Neuronal stem cell (in vitro differentiated cells): ENCODE data around the gene APBB2.

Experiments
- DNase-seq: peaks from one replicate; pipeline ENCODE4 v3.0.0-alpha.2; 2013; ENCODE audit warnings: low spot score
- H2AFZ ChIP-seq: one replicate; pipeline ENCODE4 v1.6.1; 2013; ENCODE audit warnings: mild to moderate bottlenecking, low read length, inconsistent platforms
- H2AK5ac ChIP-seq: 2 replicates; pipeline ENCODE4 v1.6.1; 2013; ENCODE audit warnings: low read depth, mild to moderate bottlenecking, inconsistent platforms, low read length, moderate library complexity, mixed read lengths
- H2BK120ac ChIP-seq: 2 replicates; pipeline ENCODE4 v1.6.1; 2013; ENCODE audit warnings: low read depth, mild to moderate bottlenecking, inconsistent platforms, low read length, moderate library complexity, mixed read lengths
- H2BK12ac ChIP-seq: one replicate; pipeline ENCODE4 v1.6.1; 2013; ENCODE audit warnings: low read length, inconsistent platforms
- H2BK15ac ChIP-seq: 2 replicates; pipeline ENCODE4 v1.6.1; 2013; ENCODE audit warnings: mild to moderate bottlenecking, low read length, inconsistent platforms, mixed read lengths
- H2BK5ac ChIP-seq: one replicate; pipeline ENCODE4 v1.6.1; 2013; ENCODE audit warnings: inconsistent platforms, mild to moderate bottlenecking, low read length, moderate library complexity
- H3K14ac ChIP-seq: one replicate; pipeline ENCODE4 v1.6.1; 2013; ENCODE audit warnings: low read length, inconsistent platforms
- H3K18ac ChIP-seq: 2 replicates; pipeline ENCODE4 v1.6.1; 2013; ENCODE audit warnings: low read length, inconsistent platforms
- H3K23ac ChIP-seq: 2 replicates; pipeline ENCODE4 v1.6.1; 2013; ENCODE audit warnings: low read depth, mild to moderate bottlenecking, mixed read lengths, low read length, inconsistent platforms; ENCODE audit not compliant: poor library complexity
- H3K27ac ChIP-seq: replicated peaks from 3 replicates; pipeline ENCODE4 v1.5.1; 2013; ENCODE audit warnings: low read length, inconsistent platforms
- H3K27me3 ChIP-seq, 3 experiments: 2 replicates each; pipeline ENCODE4 v1.6.1; 2013; ENCODE audit warnings: low read length in 3 of 3, mild to moderate bottlenecking in 2 of 3, inconsistent platforms in 1 of 3, low read depth in 1 of 3, mixed read lengths in 1 of 3, moderate library complexity in 1 of 3; ENCODE audit not compliant: control insufficient read depth in 3 of 3, insufficient read depth in 3 of 3
- H3K36me3 ChIP-seq, 2 donors: replicated peaks in 1 of 2; 2 replicates each; pipeline ENCODE4 v1.6.1; 2013; ENCODE audit warnings: low read length in 2 of 2; ENCODE audit not compliant: control insufficient read depth in 2 of 2, insufficient read depth in 2 of 2
- H3K4ac ChIP-seq: 2 replicates; pipeline ENCODE4 v1.6.1; 2013; ENCODE audit warnings: inconsistent platforms, mild to moderate bottlenecking, low read length, moderate library complexity
- H3K4me1 ChIP-seq, 2 donors: 1 replicate in 1 of 2; 2 replicates in 1 of 2; pipeline ENCODE4 v1.6.1; 2013; ENCODE audit warnings: low read length in 2 of 2, low read depth in 1 of 2; ENCODE audit not compliant: control insufficient read depth in 2 of 2, insufficient read depth in 1 of 2
- H3K4me2 ChIP-seq: one replicate; pipeline ENCODE4 v1.6.1; 2013; ENCODE audit warnings: mild to moderate bottlenecking, low read length, inconsistent platforms; ENCODE audit not compliant: insufficient read depth, poor library complexity, severe bottlenecking
- H3K4me3 ChIP-seq, 2 donors: 2 replicates each; pipeline ENCODE4 v1.5.1; 2013; ENCODE audit warnings: low read length in 2 of 2, mild to moderate bottlenecking in 2 of 2, inconsistent platforms in 1 of 2, moderate library complexity in 1 of 2
- H3K79me1 ChIP-seq: one replicate; pipeline ENCODE4 v1.6.1; 2013; ENCODE audit warnings: low read depth, mild to moderate bottlenecking, inconsistent platforms, low read length, moderate library complexity
- H3K9ac ChIP-seq: one replicate; pipeline ENCODE4 v1.6.1; 2013; ENCODE audit warnings: mild to moderate bottlenecking, low read depth, low read length, inconsistent platforms; ENCODE audit not compliant: poor library complexity
- H3K9me3 ChIP-seq, 2 donors: replicated peaks in 1 of 2; 2 replicates each; pipeline versions ENCODE3 to v1.6.1; 2013; ENCODE audit warnings: low read length in 2 of 2, mild to moderate bottlenecking in 2 of 2, inconsistent platforms in 1 of 2, low read depth in 1 of 2, mixed read lengths in 1 of 2, moderate library complexity in 1 of 2; ENCODE audit not compliant: control insufficient read depth in 2 of 2, insufficient read depth in 1 of 2
- H4K8ac ChIP-seq: one replicate; pipeline ENCODE4 v1.6.1; 2013; ENCODE audit warnings: low read depth, mild to moderate bottlenecking, inconsistent platforms, low read length, moderate library complexity
- H4K91ac ChIP-seq: one replicate; pipeline ENCODE4 v1.6.1; 2013; ENCODE audit warnings: low read length, low read depth, mild to moderate bottlenecking, inconsistent platforms; ENCODE audit not compliant: poor library complexity
- WGBS, 2 donors: extraction: QIAGEN DNeasy Blood & Tissue Kit; methylation state at CpG; one replicate each; pipeline ENCODE4 v1.1.7; 2013; ENCODE audit warnings: missing lambda C conversion rate in 2 of 2, mixed read lengths in 1 of 2; ENCODE audit not compliant: insufficient read length in 2 of 2, insufficient replicate concordance in 1 of 2; ENCODE audit errors: extremely low coverage in 2 of 2; 5-methylcytosine and 5-hydroxymethylcytosine counted together

The APBB2 gene

GRCh38 chr4:40939856-40940255, 274.5 kb downstream of the APBB2 start:
- H3K27me3 ChIP-seq = no peaks in the 10 kb centered on the region
- H3K23ac ChIP-seq = no peak overlapping the region
- no peak for DNase-seq
- H3K36me3 ChIP-seq = peaks cover 0 to 2% of the 10 kb centered on the region in 2 donors
- no peak overlapping the region for H3K4ac ChIP-seq
- no peak overlapping the region for H3K4me2 ChIP-seq
- no peak overlapping the region for H2BK15ac ChIP-seq
- H2BK120ac ChIP-seq = no peak overlapping the region
- no CpG with 5 or more reads among the region's 2 CpGs for WGBS, 2 donors
- H3K4me1 ChIP-seq = peaks cover 0 to 17% of the 10 kb centered on the region in 2 donors
- no peak overlapping the region for H2AK5ac ChIP-seq
- H4K91ac ChIP-seq = no peak overlapping the region
- H3K9ac ChIP-seq = no peak overlapping the region
- no peak overlapping the region for H4K8ac ChIP-seq
- no peak overlapping the region for H2BK12ac ChIP-seq
- H2BK5ac ChIP-seq = no peak overlapping the region
- peaks cover 0 to 2% of the 10 kb centered on the region in 2 donors for H3K9me3 ChIP-seq
- H3K4me3 ChIP-seq = no peak overlapping the region
- no peak overlapping the region for H3K18ac ChIP-seq
- H3K79me1 ChIP-seq = no peaks in the 10 kb centered on the region
- H3K14ac ChIP-seq = no peak overlapping the region
- no peak overlapping the region for H2AFZ ChIP-seq
- no peak overlapping the region for H3K27ac ChIP-seq

- no peak overlapping the region for H3K4ac ChIP-seq
- no peak for DNase-seq
- H2AK5ac ChIP-seq = no peak overlapping the region
- peaks cover 0 to 2% of the 10 kb centered on the region in 2 donors for H3K36me3 ChIP-seq
- H3K4me1 ChIP-seq = peaks cover 0 to 18% of the 10 kb centered on the region in 2 donors
- peak overlapping the region; percentile 50 for H2BK15ac ChIP-seq
- no peak overlapping the region for H3K4me3 ChIP-seq
- no peak overlapping the region for H3K4me2 ChIP-seq
- no peak overlapping the region for H3K9ac ChIP-seq
- H3K27ac ChIP-seq = no peak overlapping the region
- no peak overlapping the region for H3K18ac ChIP-seq
- no peaks in the 10 kb centered on the region for H3K27me3 ChIP-seq
- H3K9me3 ChIP-seq = peaks cover 0 to 2% of the 10 kb centered on the region in 2 donors
- H4K91ac ChIP-seq = no peak overlapping the region
- H2BK12ac ChIP-seq = no peak overlapping the region
- WGBS, 2 donors = no CpG with 5 or more reads among the region's 5 CpGs
- no peak overlapping the region for H4K8ac ChIP-seq
- H3K14ac ChIP-seq = peak overlapping the region; percentile 22
- no peaks in the 10 kb centered on the region for H3K79me1 ChIP-seq
- no peak overlapping the region for H2BK120ac ChIP-seq
- H2BK5ac ChIP-seq = no peak overlapping the region
- H3K23ac ChIP-seq = no peak overlapping the region
- H2AFZ ChIP-seq = no peak overlapping the region
These were observed 276.0 kb downstream of the APBB2 start for GRCh38 chr4:40938337-40938736.

GRCh38 chr4:40937140-40937725, 277.1 kb downstream of the APBB2 start:
- no peak overlapping the region for H2BK15ac ChIP-seq
- H3K9me3 ChIP-seq = peaks cover 0 to 2% of the 10 kb centered on the region in 2 donors
- H4K8ac ChIP-seq = no peak overlapping the region
- no peak overlapping the region for H3K27ac ChIP-seq
- WGBS, 2 donors = no CpG with 5 or more reads among the region's 2 CpGs
- no peak overlapping the region for H2AFZ ChIP-seq
- H3K36me3 ChIP-seq = peaks cover 0 to 2% of the 10 kb centered on the region in 2 donors
- no peak overlapping the region for H2BK120ac ChIP-seq
- no peak overlapping the region for H3K4me3 ChIP-seq
- H3K18ac ChIP-seq = no peak overlapping the region
- no peak overlapping the region for H2BK5ac ChIP-seq
- H3K4me1 ChIP-seq = peaks cover 0 to 13% of the 10 kb centered on the region in 2 donors
- no peak overlapping the region for H3K23ac ChIP-seq
- no peak overlapping the region for H3K4ac ChIP-seq
- no peaks in the 10 kb centered on the region for H3K79me1 ChIP-seq
- H3K27me3 ChIP-seq = no peaks in the 10 kb centered on the region
- H3K4me2 ChIP-seq = no peak overlapping the region
- DNase-seq = no peak
- no peak overlapping the region for H3K14ac ChIP-seq
- H3K9ac ChIP-seq = no peak overlapping the region
- no peak overlapping the region for H4K91ac ChIP-seq
- no peak overlapping the region for H2BK12ac ChIP-seq
- H2AK5ac ChIP-seq = no peak overlapping the region

- WGBS, 2 donors = no CpG with 5 or more reads among the region's 4 CpGs
These were observed 279.7 kb downstream of the APBB2 start for GRCh38 chr4:40934676-40935075.

More at GRCh38 chr4:40934676-40935075, 279.7 kb downstream of the APBB2 start:
- H3K27ac ChIP-seq = no peak overlapping the region
- no peak overlapping the region for H2AFZ ChIP-seq
- no peak overlapping the region for H2BK5ac ChIP-seq
- no peak overlapping the region for H3K4ac ChIP-seq
- peaks cover 0 to 18% of the 10 kb centered on the region in 2 donors for H3K4me1 ChIP-seq
- no peak overlapping the region for H3K4me3 ChIP-seq
- no peak overlapping the region for H2AK5ac ChIP-seq
- H2BK120ac ChIP-seq = no peak overlapping the region
- H3K14ac ChIP-seq = no peak overlapping the region
- H4K8ac ChIP-seq = no peak overlapping the region
- no peak overlapping the region for H4K91ac ChIP-seq
- H3K79me1 ChIP-seq = no peaks in the 10 kb centered on the region
- H3K36me3 ChIP-seq = peaks cover 0 to 2% of the 10 kb centered on the region in 2 donors
- no peak overlapping the region for H2BK15ac ChIP-seq
- no peaks in the 10 kb centered on the region for H3K27me3 ChIP-seq
- H2BK12ac ChIP-seq = no peak overlapping the region
- peaks cover 0 to 2% of the 10 kb centered on the region in 2 donors for H3K9me3 ChIP-seq
- H3K4me2 ChIP-seq = peak overlapping the region; percentile 36
- no peak overlapping the region for H3K9ac ChIP-seq
- H3K18ac ChIP-seq = no peak overlapping the region
- H3K23ac ChIP-seq = no peak overlapping the region
- DNase-seq = peak; percentile 41
